Esophagus squamous epithelium (tissue), 5 donors: ENCODE measurements around the gene NFS1. TPM values are rescaled to one million over a fixed set of nuclear protein-coding genes. Genes with fewer than 3 reads are reported as not detected.

ENCODE experiments used
- DNase-seq: peaks from one replicate; lab custom pipeline; 2025; lab: John Stamatoyannopoulos, UW
- H3K27ac ChIP-seq, 4 donors: fragments of 200-600 bp; sonication (generic); one replicate each; pipeline ENCODE4 v1.5.1; 2016 to 2019; ENCODE audit warnings: mild to moderate bottlenecking in 1 of 4
- H3K27me3 ChIP-seq, 4 donors: fragments of 200-600 bp; sonication (generic); 1 replicate in 3 of 4; 2 replicates in 1 of 4; pipeline versions ENCODE4 v1.5.1 to v1.6.0; 2017 to 2021; ENCODE audit warnings: antibody characterized with exemption in 1 of 4
- H3K36me3 ChIP-seq, 3 donors: fragments of 200-600 bp; sonication (generic); one replicate each; pipeline ENCODE4 v1.5.1; 2016 to 2019
- H3K4me1 ChIP-seq, 3 donors: fragments of 200-600 bp; sonication (generic); one replicate each; pipeline ENCODE4 v1.5.1; 2017 to 2019
- H3K4me3 ChIP-seq, 4 donors: fragments of 200-600 bp; sonication (generic); 1 replicate in 3 of 4; 2 replicates in 1 of 4; pipeline ENCODE4 v1.5.1; 2016 to 2019; ENCODE audit warnings: mild to moderate bottlenecking in 2 of 4, moderate library complexity in 1 of 4
- H3K9me3 ChIP-seq, 3 donors: fragments of 200-600 bp; sonication (generic); one replicate each; pipeline ENCODE4 v1.5.1; 2016 to 2019
- POLR2A ChIP-seq, 4 donors: fragments of 450-650 bp; IDR thresholded peaks; one replicate each; pipeline ENCODE4 v1.6.1; 2017; ENCODE audit warnings: antibody characterized with exemption in 4 of 4, mild to moderate bottlenecking in 4 of 4, moderate library complexity in 3 of 4
- WGBS, 2 donors: methylation state at CpG; one replicate each; pipeline ENCODE4 v1.1.5; 2018; 5-methylcytosine and 5-hydroxymethylcytosine counted together
- intact Hi-C: fragments of 100-400 bp; cut with DNase I; formaldehyde crosslinking; loops from one replicate; pipeline ENCODE4 v1.15.0; 2022
- total RNA-seq, 4 donors: library from RNA; depleted of rRNA; stranded (reverse); fragments of >200 nt; gene quantifications; one replicate each; pipeline ENCODE4 v1.1.0, GENCODE V29; 2016
- TF ChIP-seq, protein P1 (sequence below), 6 experiments: fragments of 450-650 bp in 4 of 6; fragments of 200-600 bp in 2 of 6; sonication (generic) in 2 of 6; IDR thresholded peaks; one replicate each; pipeline ENCODE4 v1.5.1; 2016 to 2019; ENCODE audit warnings: antibody characterized with exemption in 6 of 6, mild to moderate bottlenecking in 4 of 6, moderate library complexity in 4 of 6
- donor health status: DM: yes; HTN: yes; CAD: no.

NFS1 gene
- total RNA-seq, 4 donors from 2014 or later, result 16.4 to 39.9 (median 24.2) TPM

DNA sequence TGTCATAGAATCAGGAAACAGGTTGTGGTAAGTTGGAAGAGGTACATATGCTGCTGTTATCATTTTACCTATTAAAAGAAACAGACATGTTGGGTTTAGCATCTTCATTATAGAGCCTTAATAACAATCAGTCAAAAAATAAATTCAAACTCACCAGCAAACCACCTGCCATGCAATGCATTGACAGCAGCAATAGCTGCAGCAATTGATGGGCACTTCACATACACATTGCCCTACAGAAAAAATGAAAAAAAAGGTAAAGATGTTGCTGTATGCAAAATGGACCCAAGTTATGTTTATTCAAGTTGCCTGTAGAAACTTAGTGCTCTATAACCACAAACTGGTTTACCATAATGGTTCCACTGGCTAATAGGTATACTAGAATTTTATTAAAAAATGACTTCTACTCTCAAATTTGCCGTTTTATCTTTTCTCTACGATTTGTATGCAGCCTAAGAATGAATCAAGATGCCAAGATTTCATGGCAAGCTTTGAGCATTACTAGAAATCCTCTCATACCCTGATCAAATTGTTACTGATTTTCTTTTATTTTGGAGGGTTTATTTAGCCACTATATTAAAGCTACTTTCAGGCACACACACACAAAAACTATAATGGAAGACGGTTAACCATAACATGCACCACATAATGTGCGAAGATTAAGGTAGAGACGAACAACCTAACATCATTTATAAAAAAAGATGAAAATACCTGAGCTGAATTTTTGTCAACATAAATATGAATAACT lies 5.5 kb upstream of the NFS1 start:
- peaks cover 19 to 87% (median 45%) of the 10 kb centered on the region in 3 donors for H3K36me3 ChIP-seq
- no peak overlapping the region for H3K27ac ChIP-seq

DNA sequence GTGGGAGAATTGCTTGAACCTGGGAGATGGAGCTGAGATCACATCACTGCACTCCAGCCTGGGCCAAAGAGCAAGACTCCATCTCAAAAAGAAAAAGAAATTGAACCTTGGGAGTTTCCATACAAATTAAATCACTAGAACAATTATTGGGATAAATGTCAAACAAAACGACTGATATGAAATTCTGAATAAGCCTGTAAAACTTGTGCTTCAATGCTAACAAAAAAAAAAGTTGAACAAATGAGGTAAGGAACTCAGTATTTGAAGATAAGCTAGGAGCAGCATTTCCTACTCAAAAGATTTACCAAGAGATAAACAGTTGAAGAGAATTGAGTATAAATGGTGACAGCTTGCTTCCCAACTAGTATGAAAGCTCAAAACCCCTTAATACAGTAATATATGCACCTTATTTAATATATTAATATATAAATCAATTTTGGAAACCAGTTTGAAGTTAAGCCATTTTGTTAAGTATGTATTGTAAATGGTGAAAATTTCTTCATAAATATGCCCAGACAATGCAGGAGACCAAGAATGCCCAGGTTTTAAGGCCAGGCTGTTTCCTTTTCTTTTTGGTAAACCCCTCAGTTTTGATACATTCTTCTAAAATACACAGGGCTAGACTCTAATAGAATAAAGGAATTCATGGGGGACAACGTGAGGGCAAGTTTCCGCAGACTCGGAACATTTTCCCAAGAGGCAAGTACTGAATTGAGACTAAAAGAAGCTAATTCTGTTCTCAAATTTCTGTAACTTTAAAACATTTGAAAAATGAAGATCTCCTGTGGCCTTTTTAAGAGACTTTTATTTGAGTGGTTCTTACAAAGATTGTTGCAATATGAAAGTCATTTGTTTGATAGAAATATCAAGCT lies 3.9 kb upstream of the NFS1 start:
- Histone ChIP-seq H3K36me3 (peaks cover 19 to 71% (median 39%) of the 10 kb centered on the region in 3 donors), H3K27ac (no peak overlapping the region), H3K4me3 (no peak overlapping the region), H3K27me3 (no peaks in the 10 kb centered on the region), H3K4me1 (peaks cover 11 to 29% (median 13%) of the 10 kb centered on the region in 3 donors), H3K9me3 (no peaks in the 10 kb centered on the region)
- TF ChIP-seq POLR2A (IDR thresholded peaks at IDR 0.05), result no peak
- TF ChIP-seq, protein P1, sequence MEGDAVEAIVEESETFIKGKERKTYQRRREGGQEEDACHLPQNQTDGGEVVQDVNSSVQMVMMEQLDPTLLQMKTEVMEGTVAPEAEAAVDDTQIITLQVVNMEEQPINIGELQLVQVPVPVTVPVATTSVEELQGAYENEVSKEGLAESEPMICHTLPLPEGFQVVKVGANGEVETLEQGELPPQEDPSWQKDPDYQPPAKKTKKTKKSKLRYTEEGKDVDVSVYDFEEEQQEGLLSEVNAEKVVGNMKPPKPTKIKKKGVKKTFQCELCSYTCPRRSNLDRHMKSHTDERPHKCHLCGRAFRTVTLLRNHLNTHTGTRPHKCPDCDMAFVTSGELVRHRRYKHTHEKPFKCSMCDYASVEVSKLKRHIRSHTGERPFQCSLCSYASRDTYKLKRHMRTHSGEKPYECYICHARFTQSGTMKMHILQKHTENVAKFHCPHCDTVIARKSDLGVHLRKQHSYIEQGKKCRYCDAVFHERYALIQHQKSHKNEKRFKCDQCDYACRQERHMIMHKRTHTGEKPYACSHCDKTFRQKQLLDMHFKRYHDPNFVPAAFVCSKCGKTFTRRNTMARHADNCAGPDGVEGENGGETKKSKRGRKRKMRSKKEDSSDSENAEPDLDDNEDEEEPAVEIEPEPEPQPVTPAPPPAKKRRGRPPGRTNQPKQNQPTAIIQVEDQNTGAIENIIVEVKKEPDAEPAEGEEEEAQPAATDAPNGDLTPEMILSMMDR (IDR thresholded peaks at IDR 0.05), result no peak
- DNase-seq, result no peak
- intact Hi-C loops, result no loop called here
- WGBS, 2 donors, result 61 to 70% methylated on average over 4 of the region's 4 CpGs

More for the DNA sequence above, 5.5 kb upstream of the NFS1 start:
- Histone ChIP-seq H3K4me3 (no peak overlapping the region), H3K9me3 (no peaks in the 10 kb centered on the region), H3K4me1 (peaks cover 7 to 35% (median 9%) of the 10 kb centered on the region in 3 donors), H3K27me3 (no peaks in the 10 kb centered on the region)
- TF ChIP-seq, protein P1 (IDR thresholded peaks at IDR 0.05), result no peak
- TF ChIP-seq POLR2A (IDR thresholded peaks at IDR 0.05), result no peak
- WGBS, 2 donors, result 83 to 86% methylated on average over 5 of the region's 5 CpGs
- intact Hi-C loops, result no loop called here
- DNase-seq, result no peak

DNA sequence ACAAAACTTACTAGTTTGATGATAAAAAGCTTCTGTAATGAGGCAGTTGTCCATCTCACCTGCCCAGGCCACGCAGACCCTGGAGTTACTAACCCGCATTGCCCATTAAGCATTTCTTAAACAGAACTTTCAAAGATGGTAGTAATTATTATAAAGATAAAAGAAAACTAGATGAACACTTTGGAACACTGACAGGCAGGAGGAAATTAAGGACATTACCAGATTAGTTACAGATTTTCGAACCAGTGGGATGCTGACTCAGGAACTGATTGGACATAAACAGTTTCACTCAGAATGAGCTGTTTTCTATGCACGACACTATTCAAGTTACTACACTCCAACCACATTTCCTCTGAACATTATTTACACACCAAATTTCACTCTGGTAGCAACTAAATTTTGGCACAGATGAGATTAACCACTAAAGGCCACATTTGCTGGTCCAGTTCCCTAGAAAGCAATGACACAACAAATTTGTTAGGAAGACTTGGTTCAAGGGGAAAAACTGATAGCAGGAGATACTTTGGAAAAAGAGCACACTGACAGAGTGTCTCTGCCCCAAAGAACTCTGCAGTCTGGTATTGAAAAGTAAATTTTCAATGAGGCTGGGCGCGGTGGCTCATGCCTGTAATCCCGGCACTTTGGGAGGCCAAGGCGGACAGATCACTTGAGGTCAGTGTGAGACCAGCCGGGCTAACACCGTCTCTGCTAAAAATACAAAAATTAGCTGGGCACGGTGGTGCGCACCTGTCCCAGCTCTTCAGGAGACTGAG lies 3.1 kb upstream of the NFS1 start:
- Histone ChIP-seq H3K4me3 (no peak overlapping the region), H3K27me3 (no peaks in the 10 kb centered on the region), H3K36me3 (peaks cover 19 to 64% (median 39%) of the 10 kb centered on the region in 3 donors), H3K27ac (no peak overlapping the region), H3K4me1 (peaks cover 14 to 38% (median 21%) of the 10 kb centered on the region in 3 donors), H3K9me3 (no peaks in the 10 kb centered on the region)
- 76 to 84% methylated on average over 12 of the region's 12 CpGs for WGBS, 2 donors
- TF ChIP-seq, protein P1 (IDR thresholded peaks at IDR 0.05), result no peak
- no peak for TF ChIP-seq POLR2A (IDR thresholded peaks at IDR 0.05)
- DNase-seq, result no peak
- intact Hi-C loops, result no loop called here

DNA sequence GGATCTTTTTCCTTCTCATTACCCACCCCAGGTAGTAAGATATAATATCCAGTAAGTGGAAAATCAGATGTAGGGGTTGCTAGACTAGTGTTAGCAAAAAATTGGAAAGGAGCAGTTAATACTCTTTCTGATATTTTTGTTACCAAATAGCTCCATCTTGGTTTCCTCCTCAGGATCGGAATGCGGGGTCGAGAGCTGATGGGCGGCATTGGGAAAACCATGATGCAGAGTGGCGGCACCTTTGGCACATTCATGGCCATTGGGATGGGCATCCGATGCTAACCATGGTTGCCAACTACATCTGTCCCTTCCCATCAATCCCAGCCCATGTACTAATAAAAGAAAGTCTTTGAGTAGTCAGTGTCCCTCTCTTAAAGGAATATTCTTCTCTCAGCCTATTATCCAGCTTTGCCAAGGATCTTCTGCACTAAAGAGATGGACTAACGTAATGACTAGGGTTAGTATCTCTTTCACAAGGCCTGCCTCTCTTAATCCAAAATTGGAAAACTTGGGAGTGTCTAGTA lies 1.5 kb upstream of the NFS1 start:
- peak overlapping the region in 1 of 4 donors; percentile 85 for H3K4me3 ChIP-seq
- peaks cover 14 to 42% (median 21%) of the 10 kb centered on the region in 3 donors for H3K4me1 ChIP-seq
- H3K27me3 ChIP-seq, result no peaks in the 10 kb centered on the region
- DNase-seq, result no peak
- H3K27ac ChIP-seq, result peak overlapping the region in 3 of 4 donors; percentile 96 to 98 (median 96)
- 83 to 90% methylated on average over 7 of the region's 7 CpGs for WGBS, 2 donors
- intact Hi-C loops, result no loop called here
- no peak for TF ChIP-seq POLR2A (IDR thresholded peaks at IDR 0.05)
- TF ChIP-seq, protein P1 (IDR thresholded peaks at IDR 0.05), result no peak
- H3K36me3 ChIP-seq, result peaks cover 19 to 64% (median 28%) of the 10 kb centered on the region in 3 donors
- H3K9me3 ChIP-seq, result no peaks in the 10 kb centered on the region
